Right atrium auricular region (tissue), 2 donors: ENCODE results near the gene PHC3. TPM values are rescaled to one million over a fixed set of nuclear protein-coding genes. Genes with fewer than 3 reads are reported as not detected.

ENCODE experiments used
- DNase-seq: peaks from one replicate; pipeline ENCODE4 v3.0.0-alpha.2; 2019; ENCODE audit warnings: low spot score
- H3K27ac ChIP-seq, 2 donors: fragments of 200-600 bp; sonication (generic); 1 replicate in 1 of 2; 2 replicates in 1 of 2; pipeline ENCODE4 v1.5.1; 2016 to 2019
- H3K27me3 ChIP-seq, 2 donors: fragments of 200-600 bp; sonication (generic); one replicate each; pipeline versions ENCODE4 v1.5.1 to v1.6.0; 2017 to 2019
- H3K36me3 ChIP-seq: fragments of 200-600 bp; sonication (generic); one replicate; pipeline ENCODE4 v1.5.1; 2016
- H3K4me1 ChIP-seq, 2 donors: fragments of 200-600 bp; sonication (generic); one replicate each; pipeline versions ENCODE4 v1.5.1 to v1.6.0; 2017 to 2019
- H3K4me3 ChIP-seq, 2 donors: fragments of 200-600 bp; sonication (generic); 1 replicate in 1 of 2; 2 replicates in 1 of 2; pipeline ENCODE4 v1.5.1; 2017 to 2019; ENCODE audit warnings: mild to moderate bottlenecking in 1 of 2, moderate library complexity in 1 of 2
- H3K9me3 ChIP-seq, 2 donors: fragments of 200-600 bp; sonication (generic); one replicate each; pipeline ENCODE4 v1.5.1; 2019
- CTCF ChIP-seq, 2 donors: fragments of 200-600 bp; sonication (generic); IDR thresholded peaks; one replicate each; pipeline ENCODE4 v1.5.1; 2019; ENCODE audit warnings: antibody characterized with exemption in 2 of 2
- total RNA-seq, 2 donors: library from RNA; depleted of rRNA; stranded (reverse); fragments of >200 nt; gene quantifications; one replicate each; pipeline ENCODE4 v1.1.0, GENCODE V29; 2016

PHC3 gene
- total RNA-seq, 2 donors from 2014 or later, result 23.8 to 41.9 TPM

GRCh38 chr3:170149016-170149415 is 32.5 kb downstream of the PHC3 start:
- Histone ChIP-seq H3K27ac (no peak overlapping the region), H3K27me3 (no peaks in the 10 kb centered on the region), H3K9me3 (no peaks in the 10 kb centered on the region), H3K4me1 (peaks cover 0 to 5% of the 10 kb centered on the region in 2 donors), H3K36me3 (peaks cover under 1% of the 10 kb centered on the region), H3K4me3 (no peak overlapping the region)
- TF ChIP-seq CTCF (IDR thresholded peaks at IDR 0.05), result no peak
- no peak for DNase-seq

GRCh38 chr3:170145278-170145677 is 36.3 kb downstream of the PHC3 start:
- H3K9me3 ChIP-seq, result no peaks in the 10 kb centered on the region
- H3K27ac ChIP-seq, result no peak overlapping the region
- TF ChIP-seq CTCF (IDR thresholded peaks at IDR 0.05), result no peak
- H3K27me3 ChIP-seq, result no peaks in the 10 kb centered on the region
- H3K36me3 ChIP-seq, result peaks cover 5% of the 10 kb centered on the region
- no peak overlapping the region for H3K4me3 ChIP-seq
- no peak for DNase-seq
- H3K4me1 ChIP-seq, result no peaks in the 10 kb centered on the region

GRCh38 chr3:170144437-170144843 is 37.1 kb downstream of the PHC3 start:
- Histone ChIP-seq H3K27ac (no peak overlapping the region), H3K4me1 (no peaks in the 10 kb centered on the region), H3K36me3 (peaks cover 5% of the 10 kb centered on the region), H3K9me3 (no peaks in the 10 kb centered on the region), H3K27me3 (no peaks in the 10 kb centered on the region), H3K4me3 (no peak overlapping the region)
- no peak for TF ChIP-seq CTCF (IDR thresholded peaks at IDR 0.05)
- no peak for DNase-seq

GRCh38 chr3:170142373-170142772 is 39.2 kb downstream of the PHC3 start:
- Histone ChIP-seq H3K9me3 (no peaks in the 10 kb centered on the region), H3K4me1 (no peaks in the 10 kb centered on the region), H3K27me3 (no peaks in the 10 kb centered on the region), H3K36me3 (peaks cover 5% of the 10 kb centered on the region), H3K4me3 (no peak overlapping the region), H3K27ac (no peak overlapping the region)
- no peak for DNase-seq
- no peak for TF ChIP-seq CTCF (IDR thresholded peaks at IDR 0.05)

- Histone ChIP-seq H3K27ac (no peak overlapping the region), H3K9me3 (no peaks in the 10 kb centered on the region), H3K4me1 (no peaks in the 10 kb centered on the region), H3K27me3 (no peaks in the 10 kb centered on the region), H3K4me3 (no peak overlapping the region), H3K36me3 (peaks cover 27% of the 10 kb centered on the region)
- DNase-seq, result no peak
- TF ChIP-seq CTCF (IDR thresholded peaks at IDR 0.05), result no peak
Measured at GRCh38 chr3:170137986-170138385, 43.5 kb downstream of the PHC3 start.

GRCh38 chr3:170132335-170132734 is 49.2 kb downstream of the PHC3 start:
- Histone ChIP-seq H3K36me3 (peaks cover 59% of the 10 kb centered on the region), H3K4me3 (no peak overlapping the region), H3K27ac (no peak overlapping the region), H3K4me1 (no peaks in the 10 kb centered on the region), H3K9me3 (peaks cover 0 to 7% of the 10 kb centered on the region in 2 donors), H3K27me3 (no peaks in the 10 kb centered on the region)
- TF ChIP-seq CTCF (IDR thresholded peaks at IDR 0.05), result no peak
- no peak for DNase-seq
